ENCODE data around the gene TAOK1.

DNA sequence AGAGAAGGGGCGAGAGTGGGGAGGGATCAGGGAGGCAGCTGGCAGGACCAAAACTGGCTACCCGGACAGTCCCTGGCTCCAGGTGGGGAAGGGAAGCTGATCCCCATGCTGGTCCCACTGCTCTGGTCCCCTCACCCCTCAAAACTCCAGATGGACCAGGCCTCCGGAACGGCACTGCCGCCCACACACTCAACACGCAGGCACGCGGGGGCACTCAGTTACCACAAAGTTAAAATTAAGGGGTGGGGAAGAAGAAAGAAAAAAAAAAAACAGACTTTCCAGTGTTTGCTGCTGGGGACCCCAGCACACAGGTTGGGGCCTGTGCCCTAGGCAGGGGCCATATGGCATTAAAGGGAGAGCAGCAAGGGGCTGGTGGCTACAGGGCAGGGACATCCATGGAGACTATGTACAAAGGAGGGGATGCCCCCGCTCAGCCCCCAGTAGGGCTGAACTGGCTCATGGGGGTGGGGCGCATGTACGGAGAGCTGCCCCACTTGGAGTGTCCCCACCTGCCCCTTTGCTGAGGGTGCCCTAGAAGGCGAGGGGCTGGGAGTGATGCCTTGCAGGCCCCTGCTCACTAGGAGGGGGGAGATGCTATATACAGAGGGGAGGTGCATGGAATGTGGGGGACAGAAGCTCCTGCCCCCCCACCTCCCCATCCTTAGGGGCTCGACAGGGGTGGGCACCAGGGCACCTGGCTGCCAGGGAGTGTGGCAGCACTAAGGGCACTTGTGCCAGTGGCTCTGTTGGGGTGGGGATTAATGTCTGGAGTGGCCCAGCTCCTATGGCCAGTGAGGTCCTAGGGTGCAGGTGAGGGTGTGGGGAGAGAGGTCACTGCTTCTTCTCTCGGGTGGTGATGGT, 183.9 kb downstream of the TAOK1 start:
- TF ChIP-seq CTCF (IDR thresholded peaks at IDR 0.05) (no peak), POLR2A (IDR thresholded peaks at IDR 0.05) (no peak)

Measured in uterus (tissue), 2 donors.